HG03108 (cell line): ENCODE data around the gene MIOS.
A peak's percentile ranks its signal among the peaks of the same experiment; 100 is the strongest.

Experiments used
- ATAC-seq: cut with Tn5 transposase; IDR thresholded peaks from one replicate; pipeline ENCODE4 v1.9.1; 2021; ENCODE audit warnings: moderate library complexity; ENCODE audit not compliant: unreplicated experiment

MIOS gene

DNA sequence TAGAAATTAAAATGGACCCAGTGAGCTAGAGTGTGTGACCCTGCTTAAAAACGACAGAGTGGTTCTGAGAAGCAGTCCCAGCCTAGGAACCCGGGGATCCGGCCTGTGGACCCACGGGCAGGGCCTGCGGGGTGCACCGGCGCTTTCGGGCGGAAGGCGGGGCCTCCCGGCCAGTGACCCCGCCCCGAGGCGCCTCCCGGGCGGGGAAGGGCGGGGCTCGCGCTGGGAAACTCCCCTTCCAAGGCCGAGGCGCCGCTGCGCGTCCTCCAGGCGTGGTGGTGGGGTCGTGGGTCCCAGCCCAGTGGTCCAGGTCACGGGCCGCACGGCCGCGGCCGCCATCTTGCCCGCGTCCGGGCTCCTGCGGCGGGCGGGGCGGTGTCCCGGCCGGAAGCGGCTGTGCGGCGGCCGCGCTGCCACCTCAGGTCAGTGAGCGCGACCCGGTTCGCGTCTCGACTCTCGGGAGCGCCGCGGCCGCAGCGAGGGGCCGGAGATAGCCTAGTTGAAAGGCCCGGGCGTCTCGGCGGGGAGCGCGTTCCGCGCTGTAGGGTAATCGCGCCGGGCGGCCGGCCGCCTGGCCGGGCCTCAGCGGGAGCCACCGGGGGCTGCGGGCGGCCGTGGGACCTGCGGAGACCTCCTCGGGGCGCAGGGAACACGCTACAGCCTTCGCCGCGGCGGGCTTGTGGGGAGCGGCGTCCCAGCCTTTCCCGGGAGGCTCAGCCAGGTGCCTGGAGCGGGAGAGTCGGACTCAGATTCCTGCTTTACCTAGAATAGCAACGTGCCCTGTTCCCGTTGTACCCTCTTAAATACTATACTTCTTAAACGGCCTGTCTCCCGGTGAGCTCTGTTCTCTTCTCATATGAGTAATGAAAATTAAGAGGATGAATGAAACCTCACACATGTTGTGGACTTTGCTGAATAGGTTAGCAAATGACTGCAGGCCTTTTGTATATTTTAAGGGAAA lies at the start of gene MIOS:
Gene MIOS, plus strand, starts transcription at position 234 of the 961 bp plus-strand sequence. CDS start 5,592 bp downstream, outside the sequence.
- ATAC-seq = peak; percentile 64

DNA sequence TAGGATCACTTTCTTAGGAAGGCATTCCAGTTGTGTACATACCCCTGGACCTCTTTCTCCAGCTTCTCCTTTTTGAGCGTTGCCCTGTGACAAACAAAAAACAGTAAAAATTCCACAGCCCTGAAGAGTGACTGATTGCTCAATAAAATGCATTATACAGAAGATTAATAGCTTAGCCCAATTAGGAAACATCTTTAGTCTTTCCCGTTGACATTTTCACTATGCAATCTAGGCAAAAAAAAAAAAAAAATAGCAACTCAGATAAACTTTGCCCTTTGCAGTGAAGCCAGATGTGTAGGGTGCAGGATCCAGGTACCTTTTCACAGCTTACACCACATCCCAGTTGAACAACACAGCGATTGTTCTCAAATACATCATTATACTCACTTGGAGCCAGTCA lies 48.9 kb upstream of the MIOS start:
- no peak for ATAC-seq

DNA sequence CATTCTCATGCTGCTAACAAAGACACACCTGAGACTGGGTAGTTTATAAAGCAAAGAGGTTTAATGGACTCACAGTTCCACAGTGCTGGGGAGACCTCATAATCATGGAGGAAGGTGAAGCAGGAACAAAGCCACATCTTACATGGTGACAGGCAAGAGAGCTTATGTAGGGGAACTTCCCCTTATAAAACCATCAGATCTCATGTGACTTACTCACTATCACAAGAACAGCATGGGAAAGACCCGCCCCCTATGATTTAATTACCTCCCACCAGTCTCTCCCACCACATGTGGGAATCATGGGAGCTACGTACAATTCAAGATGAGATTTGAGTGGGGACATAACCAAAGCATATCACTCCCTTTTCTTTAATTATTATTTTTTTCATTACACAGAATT lies 47.6 kb upstream of the MIOS start:
- ATAC-seq = no peak

DNA sequence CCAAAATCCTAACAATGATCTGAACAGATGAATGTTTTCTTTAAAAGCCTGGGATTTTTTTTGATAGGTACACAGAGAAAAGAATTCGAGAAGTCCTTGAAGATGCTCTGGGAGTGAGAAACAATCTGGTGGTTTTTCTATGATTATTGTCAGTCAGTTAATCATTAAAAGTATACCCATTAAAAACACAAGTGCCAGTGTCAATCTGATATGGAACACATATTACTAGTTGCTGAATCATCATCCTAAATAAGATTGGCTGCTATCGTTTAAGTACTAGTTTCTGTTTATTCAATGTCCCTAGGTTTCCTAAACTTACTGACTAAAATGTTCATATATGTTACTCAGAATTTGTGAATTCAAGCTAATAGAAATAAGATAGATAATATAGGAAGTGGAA lies 47.2 kb upstream of the MIOS start:
- no peak for ATAC-seq

GRCh38 chr7:7521259-7521658 lies 45.4 kb upstream of the MIOS start:
- no peak for ATAC-seq

- ATAC-seq = no peak
These were observed 44.3 kb upstream of the MIOS start for GRCh38 chr7:7522421-7522820.

- no peak for ATAC-seq
These were observed 42.6 kb upstream of the MIOS start for GRCh38 chr7:7524121-7524520.

DNA sequence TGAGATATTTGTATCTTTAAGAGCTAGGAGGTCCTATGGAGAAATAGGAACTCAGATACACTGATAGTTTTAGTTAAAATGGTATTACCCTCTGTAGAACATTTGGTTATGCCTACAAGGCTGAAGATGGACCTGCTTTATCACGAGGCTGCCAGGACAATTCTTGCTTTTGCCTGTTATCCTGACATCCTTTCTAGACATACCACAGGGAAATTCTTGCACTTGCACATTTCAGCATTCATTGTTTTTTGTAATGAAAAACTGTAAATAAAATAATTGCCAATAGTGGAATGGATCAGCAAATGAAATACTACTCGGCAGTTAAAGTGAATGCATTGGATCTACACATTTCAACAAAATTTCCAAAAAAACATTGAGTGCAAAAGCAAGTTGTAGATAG lies 40.7 kb upstream of the MIOS start:
- no peak for ATAC-seq

DNA sequence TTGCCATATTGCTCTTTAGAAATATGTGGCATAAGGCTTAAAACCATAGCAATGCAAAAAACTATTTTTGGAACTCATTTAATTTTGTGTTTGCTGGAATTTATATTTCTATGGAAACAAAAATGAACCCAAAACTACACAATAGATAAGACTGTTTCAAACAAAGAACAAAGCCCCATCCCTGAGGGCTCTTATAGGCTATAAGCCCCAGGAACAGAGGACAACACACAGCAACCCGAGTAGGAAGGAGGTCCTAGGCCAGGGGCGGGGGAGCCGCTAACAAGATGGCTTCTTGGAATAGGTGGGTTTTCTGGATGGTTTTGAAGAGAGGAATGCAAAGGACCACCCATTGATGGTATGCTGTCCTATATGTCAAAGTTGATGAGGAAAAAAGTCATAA lies 39.6 kb upstream of the MIOS start:
- ATAC-seq = no peak

DNA sequence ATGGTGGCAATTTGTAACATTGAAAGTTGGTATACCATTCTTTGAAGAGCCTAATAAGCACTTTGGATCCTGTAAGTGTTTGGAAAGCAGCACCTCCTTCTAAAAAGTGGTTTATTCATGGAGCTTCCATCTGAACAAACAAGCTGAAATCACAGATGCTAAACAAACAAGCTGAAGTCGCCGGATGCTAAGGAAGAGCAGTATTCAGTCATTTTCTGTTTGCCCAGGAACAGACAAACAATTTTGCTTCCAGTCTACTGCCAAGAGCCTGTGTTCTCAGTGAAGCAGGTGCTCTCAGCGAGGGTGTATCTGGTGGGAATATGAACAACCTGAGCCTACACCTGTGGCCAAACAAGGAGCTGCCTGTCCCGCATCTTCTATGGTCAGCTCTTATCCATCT lies 37.4 kb upstream of the MIOS start:
- no peak for ATAC-seq

GRCh38 chr7:7533831-7534430 lies 32.8 kb upstream of the MIOS start:
- no peak for ATAC-seq

GRCh38 chr7:7535691-7536090 lies 31.0 kb upstream of the MIOS start, which contains the start of gene COL28A1:
Gene COL28A1, minus strand, starts transcription at chr7:7535873. Its CDS starts 2,998 bp downstream, at chr7:7532875.
- ATAC-seq = no peak

- no peak for ATAC-seq
These were observed 30.2 kb upstream of the MIOS start for GRCh38 chr7:7536396-7537019.

- no peak for ATAC-seq
These were observed 29.0 kb upstream of the MIOS start for GRCh38 chr7:7537711-7538110.

DNA sequence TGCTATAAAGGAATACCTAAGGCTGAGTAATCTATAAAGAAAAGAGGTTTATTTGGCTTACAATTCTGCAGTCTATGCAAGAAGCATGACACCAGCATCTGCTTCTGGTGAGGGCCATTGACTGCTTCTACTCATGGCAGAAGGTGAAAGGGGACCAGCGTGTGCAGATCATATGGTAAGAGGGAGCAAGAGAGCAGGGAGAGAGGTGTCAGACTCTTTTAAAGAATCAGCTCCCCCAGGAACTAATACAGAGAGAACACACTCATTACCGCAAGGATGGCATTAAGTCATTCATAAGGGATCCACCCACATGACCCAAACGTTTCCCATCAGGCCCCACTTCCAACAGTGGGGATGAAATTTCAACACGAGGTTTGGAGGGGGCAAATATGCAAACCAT lies 27.5 kb upstream of the MIOS start:
- ATAC-seq = no peak

DNA sequence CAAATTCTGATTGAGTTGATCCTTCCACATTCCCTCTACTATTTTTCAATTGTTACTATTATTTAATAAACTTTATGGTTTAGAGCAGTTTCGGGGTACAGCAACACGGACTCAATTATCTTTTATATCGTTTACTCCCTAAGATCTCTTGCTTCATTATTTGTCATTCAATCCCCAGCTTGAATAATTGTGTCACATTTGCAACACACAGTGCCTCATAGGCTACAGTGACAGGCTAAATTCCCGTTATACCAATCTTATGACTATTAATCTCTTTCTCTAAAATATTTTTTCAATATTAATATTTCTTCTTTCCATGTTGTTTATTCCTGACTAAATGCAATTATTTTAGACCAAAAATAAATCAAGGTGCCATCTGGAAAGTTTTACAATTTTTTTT lies 27.0 kb upstream of the MIOS start:
- no peak for ATAC-seq

- ATAC-seq = no peak
These were observed 24.3 kb upstream of the MIOS start for GRCh38 chr7:7542251-7542835.

DNA sequence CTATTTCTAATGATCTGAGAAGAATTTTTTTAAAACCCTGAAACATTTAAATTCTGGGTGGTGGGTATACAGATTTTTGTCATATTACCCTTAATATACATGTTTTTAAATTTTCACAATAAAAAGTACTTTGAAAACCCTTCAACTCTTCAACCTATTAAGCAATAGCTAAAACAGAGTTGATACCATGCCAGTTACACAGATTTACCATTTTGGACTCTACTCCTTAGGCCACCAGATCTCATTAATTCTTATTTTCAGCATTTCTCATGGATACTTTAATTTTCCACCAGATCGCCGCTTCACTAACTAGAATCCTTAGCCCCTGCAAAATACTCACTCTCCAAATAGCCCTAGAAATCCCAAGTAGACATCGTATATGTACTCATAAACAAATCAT lies 18.3 kb upstream of the MIOS start:
- no peak for ATAC-seq

- ATAC-seq = no peak
These were observed 16.0 kb upstream of the MIOS start for GRCh38 chr7:7550663-7551062.

GRCh38 chr7:7552199-7552598 lies 14.5 kb upstream of the MIOS start:
- no peak for ATAC-seq

- ATAC-seq = no peak
These were observed 13.3 kb upstream of the MIOS start for GRCh38 chr7:7553386-7553785.
